OCI-LY1 (cell line): ENCODE results near the gene NCAPD2.

Source experiments
- H2AFZ ChIP-seq: fragments of 200-600 bp; sonication (generic), shearing (Covaris generic); 2 replicates; pipeline ENCODE4 v1.6.0; 2014; ENCODE audit warnings: antibody characterized with exemption, mild to moderate bottlenecking, low read length
- H3F3A ChIP-seq: fragments of 200-600 bp; sonication (generic), shearing (Covaris generic); 2 replicates; pipeline ENCODE4 v1.6.0; 2014; ENCODE audit warnings: mild to moderate bottlenecking, antibody characterized with exemption, low read length, moderate library complexity; ENCODE audit not compliant: insufficient read depth
- H3K27ac ChIP-seq: fragments of 200-600 bp; sonication (generic); 2 replicates; pipeline ENCODE4 v1.5.1; 2014; ENCODE audit warnings: low read length, mixed run types, mild to moderate bottlenecking, low read depth; ENCODE audit not compliant: poor library complexity, severe bottlenecking
- H3K27me3 ChIP-seq: fragments of 200-600 bp; sonication (generic); 2 replicates; pipeline ENCODE4 v1.6.0; 2014; ENCODE audit warnings: antibody characterized with exemption, mild to moderate bottlenecking, low read length, moderate library complexity; ENCODE audit not compliant: insufficient read depth
- H3K36me3 ChIP-seq: fragments of 200-600 bp; sonication (generic); 2 replicates; pipeline ENCODE4 v1.6.1; 2014; ENCODE audit warnings: mild to moderate bottlenecking, antibody characterized with exemption, low read length, moderate library complexity, mixed read lengths; ENCODE audit not compliant: insufficient read depth
- H3K4me1 ChIP-seq: fragments of 200-600 bp; sonication (generic); 2 replicates; pipeline ENCODE4 v1.5.1; 2014; ENCODE audit warnings: mild to moderate bottlenecking, low read length, moderate library complexity; ENCODE audit not compliant: insufficient read depth, severe bottlenecking
- H3K4me2 ChIP-seq: fragments of 200-600 bp; sonication (generic), shearing (Covaris generic); 2 replicates; pipeline ENCODE4 v1.6.1; 2014; ENCODE audit warnings: low read length
- H3K4me3 ChIP-seq: fragments of 200-600 bp; sonication (generic); 2 replicates; pipeline ENCODE4 v1.5.1; 2014; ENCODE audit warnings: low read length, low read depth, mild to moderate bottlenecking, mixed read lengths; ENCODE audit not compliant: poor library complexity, severe bottlenecking
- H3K79me2 ChIP-seq: fragments of 200-600 bp; shearing (Covaris generic); 2 replicates; pipeline ENCODE4 v1.6.1; 2016; ENCODE audit warnings: mixed run types, low read length, mixed read lengths; ENCODE audit not compliant: insufficient read depth
- H3K9ac ChIP-seq: fragments of 200-600 bp; sonication (generic), shearing (Covaris generic); 2 replicates; pipeline ENCODE4 v1.6.1; 2014; ENCODE audit warnings: mild to moderate bottlenecking, low read length, mixed read lengths
- H3K9me2 ChIP-seq: fragments of 200-600 bp; sonication (generic), shearing (Covaris generic); 2 replicates; pipeline ENCODE4 v1.6.1; 2014; ENCODE audit warnings: low read depth, mild to moderate bottlenecking, low read length, mixed read lengths
- H3K9me3 ChIP-seq: fragments of 200-600 bp; shearing (Covaris generic); 2 replicates; pipeline ENCODE4 v1.6.1; 2014; ENCODE audit warnings: low read length, mixed read lengths
- H4K20me1 ChIP-seq: fragments of 200-600 bp; sonication (generic), shearing (Covaris generic); 2 replicates; pipeline ENCODE4 v1.6.0; 2016; ENCODE audit warnings: mild to moderate bottlenecking, low read length; ENCODE audit not compliant: insufficient read depth
- CTCF ChIP-seq: fragments of 200-600 bp; sonication (generic), shearing (Covaris generic); IDR thresholded peaks from 2 replicates; pipeline ENCODE4 v1.5.1; 2017; ENCODE audit warnings: mild to moderate bottlenecking, antibody characterized with exemption, low read length, moderate library complexity, mixed read lengths
- EZH2 ChIP-seq: fragments of 200-600 bp; sonication (generic), shearing (Covaris generic); IDR thresholded peaks from 2 replicates; pipeline ENCODE4 v1.8.0; 2017; ENCODE audit warnings: borderline replicate concordance, mixed run types, mild to moderate bottlenecking, antibody characterized with exemption, low read length, moderate library complexity, mixed read lengths

The NCAPD2 gene

GRCh38 chr12:6522193-6522592 is 28.3 kb downstream of the NCAPD2 start:
- Histone ChIP-seq H3K27me3 (no peaks in the 10 kb centered on the region), H3K36me3 (peaks cover 97% of the 10 kb centered on the region), H3K4me1 (no peaks in the 10 kb centered on the region), H3K9me3 (no peaks in the 10 kb centered on the region), H4K20me1 (no peaks in the 10 kb centered on the region), H3K27ac (no peak overlapping the region), H3K4me2 (no peak overlapping the region), H2AFZ (no peak overlapping the region), H3K9ac (no peak overlapping the region), H3F3A (no peaks in the 10 kb centered on the region), H3K4me3 (no peak overlapping the region), H3K79me2 (no peaks in the 10 kb centered on the region), H3K9me2 (no peaks in the 10 kb centered on the region)
- no peak for TF ChIP-seq EZH2
- no peak for TF ChIP-seq CTCF

- Histone ChIP-seq H3F3A (no peaks in the 10 kb centered on the region), H3K9me3 (no peaks in the 10 kb centered on the region), H3K4me1 (no peaks in the 10 kb centered on the region), H3K36me3 (peaks cover 97% of the 10 kb centered on the region), H3K9me2 (no peaks in the 10 kb centered on the region), H2AFZ (no peak overlapping the region), H3K9ac (no peak overlapping the region), H4K20me1 (no peaks in the 10 kb centered on the region), H3K4me2 (no peak overlapping the region), H3K27me3 (no peaks in the 10 kb centered on the region), H3K27ac (no peak overlapping the region), H3K79me2 (no peaks in the 10 kb centered on the region), H3K4me3 (no peak overlapping the region)
- TF ChIP-seq EZH2 = no peak
- no peak for TF ChIP-seq CTCF
Measured at GRCh38 chr12:6523708-6524107, 29.8 kb downstream of the NCAPD2 start.

DNA sequence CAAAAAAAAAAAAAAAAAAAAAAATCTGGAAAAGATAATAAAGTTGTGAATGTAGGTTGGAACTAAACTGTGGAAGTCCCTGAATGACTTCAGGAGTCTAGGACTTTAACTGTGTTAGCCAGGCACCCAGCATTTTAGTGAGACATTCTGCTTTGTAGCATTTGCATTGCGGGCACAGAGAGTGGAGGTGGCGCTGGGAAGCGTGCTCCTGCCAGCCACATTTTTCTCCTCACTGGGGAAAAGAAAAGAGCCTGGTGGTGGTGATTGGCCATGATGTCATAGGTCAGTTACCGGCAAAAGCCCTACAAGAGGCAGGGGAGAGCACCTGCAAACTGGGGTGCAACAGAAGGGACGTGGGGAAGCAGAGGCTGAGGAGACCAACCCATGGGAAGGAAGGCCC is 30.7 kb downstream of the NCAPD2 start:
- H3K9me3 ChIP-seq = no peaks in the 10 kb centered on the region
- no peak overlapping the region for H3K9ac ChIP-seq
- H3K36me3 ChIP-seq = peaks cover 99% of the 10 kb centered on the region
- TF ChIP-seq CTCF (no peak), EZH2 (no peak)
- no peaks in the 10 kb centered on the region for H3K79me2 ChIP-seq
- H3K27ac ChIP-seq = no peak overlapping the region
- H3K4me3 ChIP-seq = no peak overlapping the region
- no peaks in the 10 kb centered on the region for H4K20me1 ChIP-seq
- no peaks in the 10 kb centered on the region for H3K27me3 ChIP-seq
- H3F3A ChIP-seq = no peaks in the 10 kb centered on the region
- no peaks in the 10 kb centered on the region for H3K9me2 ChIP-seq
- H3K4me2 ChIP-seq = no peak overlapping the region
- no peak overlapping the region for H2AFZ ChIP-seq
- no peaks in the 10 kb centered on the region for H3K4me1 ChIP-seq
